Neural cell (in vitro differentiated cells): Measurements from ENCODE around the gene ENO2. TPM values are rescaled to one million over a fixed set of nuclear protein-coding genes. Genes with fewer than 3 reads are reported as not detected.
A peak's percentile ranks its signal among the peaks of the same experiment; 100 is the strongest.

Source experiments
- H2AFZ ChIP-seq: fragments of 200-600, 300-800 bp; sonication (generic), shearing (Covaris generic); 2 replicates; pipeline ENCODE4 v1.6.0; 2014; ENCODE audit warnings: low read depth, mild to moderate bottlenecking, antibody characterized with exemption, low read length, moderate library complexity
- H3F3A ChIP-seq: fragments of 200-600 bp; shearing (Covaris generic); 2 replicates; pipeline ENCODE4 v1.6.1; 2016; ENCODE audit warnings: mild to moderate bottlenecking, moderate library complexity, mixed read lengths, antibody characterized with exemption, low read length; ENCODE audit not compliant: insufficient read depth, poor library complexity, severe bottlenecking
- H3K27ac ChIP-seq: fragments of 200-600, 300-800 bp; sonication (generic), shearing (Covaris generic); 2 replicates; pipeline ENCODE4 v1.5.1; 2014; ENCODE audit warnings: mild to moderate bottlenecking, low read length, moderate library complexity
- H3K27me3 ChIP-seq: fragments of 300-800, 200-600 bp; sonication (generic), shearing (Covaris generic); 2 replicates; pipeline ENCODE4 v1.6.0; 2014; ENCODE audit warnings: mild to moderate bottlenecking, low read depth, low read length, moderate library complexity; ENCODE audit not compliant: insufficient read depth
- H3K36me3 ChIP-seq: fragments of 300-800, 200-600 bp; sonication (generic), shearing (Covaris generic); 2 replicates; pipeline ENCODE4 v1.5.1; 2014; ENCODE audit warnings: mild to moderate bottlenecking, antibody characterized with exemption, low read length, moderate library complexity; ENCODE audit not compliant: insufficient read depth
- H3K4me2 ChIP-seq: fragments of 300-800, 200-600 bp; sonication (generic), shearing (Covaris generic); 2 replicates; pipeline ENCODE4 v1.6.0; 2014; ENCODE audit warnings: mild to moderate bottlenecking, low read length
- H3K4me3 ChIP-seq: fragments of 300-800, 200-600 bp; sonication (generic), shearing (Covaris generic); 2 replicates; pipeline ENCODE4 v1.5.1; 2014; ENCODE audit warnings: mild to moderate bottlenecking, low read length, moderate library complexity
- H3K79me2 ChIP-seq: fragments of 200-600 bp; shearing (Covaris generic); replicated peaks from 2 replicates; pipeline ENCODE4 v1.6.0; 2014; ENCODE audit warnings: mild to moderate bottlenecking, low read length, moderate library complexity; ENCODE audit not compliant: insufficient read depth
- H3K9ac ChIP-seq: fragments of 300-800, 200-600 bp; sonication (generic), shearing (Covaris generic); 2 replicates; pipeline ENCODE4 v1.6.1; 2016; ENCODE audit warnings: mild to moderate bottlenecking, low read length, mixed read lengths
- H3K9me2 ChIP-seq: fragments of 200-600 bp; shearing (Covaris generic); 2 replicates; pipeline ENCODE4 v1.6.1; 2016; ENCODE audit warnings: mild to moderate bottlenecking, low read length, mixed read lengths; ENCODE audit not compliant: insufficient read depth
- H3K9me3 ChIP-seq: fragments of 200-600, 300-800 bp; sonication (generic), shearing (Covaris generic); 2 replicates; pipeline ENCODE4 v1.6.1; 2016; ENCODE audit warnings: mild to moderate bottlenecking, mixed run types, low read length, moderate library complexity, mixed read lengths
- H4K20me1 ChIP-seq: fragments of 200-600 bp; shearing (Covaris generic); 2 replicates; pipeline ENCODE4 v1.6.1; 2016; ENCODE audit warnings: mild to moderate bottlenecking, mixed run types; ENCODE audit not compliant: insufficient read depth
- EP300 ChIP-seq: fragments of 450-650 bp; conservative IDR thresholded peaks from 2 replicates; pipeline ENCODE4 v1.6.1; 2014; ENCODE audit warnings: antibody characterized with exemption, mild to moderate bottlenecking, moderate library complexity; ENCODE audit not compliant: poor library complexity, severe bottlenecking
- EZH2 ChIP-seq: fragments of 200-600, 300-800 bp; shearing (Covaris generic), sonication (generic); IDR thresholded peaks from 2 replicates; pipeline ENCODE4 v1.6.1; 2014; ENCODE audit warnings: antibody characterized with exemption, low read length, borderline replicate concordance, mild to moderate bottlenecking; ENCODE audit not compliant: insufficient read depth, poor library complexity, severe bottlenecking
- MXI1 ChIP-seq: fragments of 450-650 bp; conservative IDR thresholded peaks from 2 replicates; pipeline ENCODE4 v1.6.1; 2014; ENCODE audit warnings: antibody characterized with exemption, mild to moderate bottlenecking; ENCODE audit not compliant: poor library complexity, severe bottlenecking
- POLR2AphosphoS5 ChIP-seq: IDR thresholded peaks from 2 replicates; pipeline ENCODE4 v1.6.1; 2012
- RAD21 ChIP-seq: fragments of 450-650 bp; conservative IDR thresholded peaks from 2 replicates; pipeline ENCODE4 v1.6.1; 2014; ENCODE audit warnings: antibody characterized with exemption, mild to moderate bottlenecking, moderate library complexity
- SMC3 ChIP-seq: fragments of 450-650 bp; conservative IDR thresholded peaks from 2 replicates; pipeline ENCODE4 v1.6.1; 2014; ENCODE audit warnings: antibody characterized with exemption, mild to moderate bottlenecking, moderate library complexity; ENCODE audit not compliant: poor library complexity
- TAF1 ChIP-seq: IDR thresholded peaks from 2 replicates; pipeline ENCODE4 v1.6.1; 2012; ENCODE audit warnings: low read depth
- polyA plus RNA-seq: library from polyadenylated mRNA; depleted of rRNA; stranded (reverse); fragments of >200 nt; gene quantifications from 2 replicates; pipeline ENCODE4 v1.2.3, GENCODE V29; 2014
- TF ChIP-seq, protein P1 (sequence below): fragments of 450-650 bp; IDR thresholded peaks from 2 replicates; pipeline ENCODE4 v1.5.1; 2014; ENCODE audit warnings: antibody characterized with exemption, mild to moderate bottlenecking, moderate library complexity; ENCODE audit not compliant: poor library complexity, severe bottlenecking
- TF ChIP-seq, protein P2 (sequence below): IDR thresholded peaks from 2 replicates; pipeline ENCODE4 v1.6.1; 2012; ENCODE audit warnings: borderline replicate concordance

The ENO2 gene
- polyA plus RNA-seq, 1 donor from 2014 or later = 193 TPM

DNA sequence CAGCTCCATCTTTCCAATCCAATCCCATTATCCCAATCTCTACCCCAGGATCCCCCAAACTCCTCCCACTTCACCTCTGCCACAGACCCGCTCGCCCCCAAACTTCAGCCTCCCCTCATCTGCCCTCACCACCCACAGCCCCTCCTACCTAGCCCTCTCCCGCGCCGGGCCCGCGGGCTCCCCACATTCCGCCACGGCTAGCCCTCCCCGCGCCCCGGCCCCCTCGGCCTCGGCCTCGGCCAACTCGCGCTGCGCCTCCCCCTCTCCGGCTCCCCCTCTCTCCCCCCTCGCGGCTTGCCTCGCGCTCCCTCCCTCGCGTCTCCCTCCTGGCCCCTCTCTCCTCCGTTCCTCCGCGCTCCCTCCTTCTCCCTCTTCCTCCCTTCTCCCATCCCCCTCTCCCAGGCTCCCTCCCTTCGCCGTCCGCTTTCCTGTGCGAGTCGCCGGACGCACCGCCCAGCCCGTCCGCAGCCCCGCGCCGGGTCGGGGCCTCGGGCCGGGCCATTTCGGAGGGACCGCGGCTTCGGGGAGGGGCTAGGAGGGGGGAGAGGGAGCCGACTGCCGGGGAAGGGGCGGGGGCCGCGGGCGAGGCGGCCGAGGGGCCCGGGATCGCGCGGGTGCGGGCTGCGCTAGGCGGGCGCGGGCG is 13.1 kb downstream of the ENO2 start, which contains the start of gene ATN1:
ATN1 (plus strand) TSS at position 581 of the 643 bp plus-strand sequence. CDS start 6,043 bp downstream, outside the sequence.
- TF ChIP-seq, protein P1, sequence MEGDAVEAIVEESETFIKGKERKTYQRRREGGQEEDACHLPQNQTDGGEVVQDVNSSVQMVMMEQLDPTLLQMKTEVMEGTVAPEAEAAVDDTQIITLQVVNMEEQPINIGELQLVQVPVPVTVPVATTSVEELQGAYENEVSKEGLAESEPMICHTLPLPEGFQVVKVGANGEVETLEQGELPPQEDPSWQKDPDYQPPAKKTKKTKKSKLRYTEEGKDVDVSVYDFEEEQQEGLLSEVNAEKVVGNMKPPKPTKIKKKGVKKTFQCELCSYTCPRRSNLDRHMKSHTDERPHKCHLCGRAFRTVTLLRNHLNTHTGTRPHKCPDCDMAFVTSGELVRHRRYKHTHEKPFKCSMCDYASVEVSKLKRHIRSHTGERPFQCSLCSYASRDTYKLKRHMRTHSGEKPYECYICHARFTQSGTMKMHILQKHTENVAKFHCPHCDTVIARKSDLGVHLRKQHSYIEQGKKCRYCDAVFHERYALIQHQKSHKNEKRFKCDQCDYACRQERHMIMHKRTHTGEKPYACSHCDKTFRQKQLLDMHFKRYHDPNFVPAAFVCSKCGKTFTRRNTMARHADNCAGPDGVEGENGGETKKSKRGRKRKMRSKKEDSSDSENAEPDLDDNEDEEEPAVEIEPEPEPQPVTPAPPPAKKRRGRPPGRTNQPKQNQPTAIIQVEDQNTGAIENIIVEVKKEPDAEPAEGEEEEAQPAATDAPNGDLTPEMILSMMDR = no peak
- TF ChIP-seq POLR2AphosphoS5 = peak; percentile 80
- TF ChIP-seq MXI1 = peak; percentile 28
- no peak for TF ChIP-seq EP300
- TF ChIP-seq, protein P2, sequence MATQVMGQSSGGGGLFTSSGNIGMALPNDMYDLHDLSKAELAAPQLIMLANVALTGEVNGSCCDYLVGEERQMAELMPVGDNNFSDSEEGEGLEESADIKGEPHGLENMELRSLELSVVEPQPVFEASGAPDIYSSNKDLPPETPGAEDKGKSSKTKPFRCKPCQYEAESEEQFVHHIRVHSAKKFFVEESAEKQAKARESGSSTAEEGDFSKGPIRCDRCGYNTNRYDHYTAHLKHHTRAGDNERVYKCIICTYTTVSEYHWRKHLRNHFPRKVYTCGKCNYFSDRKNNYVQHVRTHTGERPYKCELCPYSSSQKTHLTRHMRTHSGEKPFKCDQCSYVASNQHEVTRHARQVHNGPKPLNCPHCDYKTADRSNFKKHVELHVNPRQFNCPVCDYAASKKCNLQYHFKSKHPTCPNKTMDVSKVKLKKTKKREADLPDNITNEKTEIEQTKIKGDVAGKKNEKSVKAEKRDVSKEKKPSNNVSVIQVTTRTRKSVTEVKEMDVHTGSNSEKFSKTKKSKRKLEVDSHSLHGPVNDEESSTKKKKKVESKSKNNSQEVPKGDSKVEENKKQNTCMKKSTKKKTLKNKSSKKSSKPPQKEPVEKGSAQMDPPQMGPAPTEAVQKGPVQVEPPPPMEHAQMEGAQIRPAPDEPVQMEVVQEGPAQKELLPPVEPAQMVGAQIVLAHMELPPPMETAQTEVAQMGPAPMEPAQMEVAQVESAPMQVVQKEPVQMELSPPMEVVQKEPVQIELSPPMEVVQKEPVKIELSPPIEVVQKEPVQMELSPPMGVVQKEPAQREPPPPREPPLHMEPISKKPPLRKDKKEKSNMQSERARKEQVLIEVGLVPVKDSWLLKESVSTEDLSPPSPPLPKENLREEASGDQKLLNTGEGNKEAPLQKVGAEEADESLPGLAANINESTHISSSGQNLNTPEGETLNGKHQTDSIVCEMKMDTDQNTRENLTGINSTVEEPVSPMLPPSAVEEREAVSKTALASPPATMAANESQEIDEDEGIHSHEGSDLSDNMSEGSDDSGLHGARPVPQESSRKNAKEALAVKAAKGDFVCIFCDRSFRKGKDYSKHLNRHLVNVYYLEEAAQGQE = peak; percentile 69
- peak; percentile 78 for TF ChIP-seq TAF1
- no peak for TF ChIP-seq RAD21
- H3K27me3 ChIP-seq = no peaks in the 10 kb centered on the region
- H3K79me2 ChIP-seq = peaks cover 36% of the 10 kb centered on the region
- H4K20me1 ChIP-seq = no peaks in the 10 kb centered on the region
- no peaks in the 10 kb centered on the region for H3K36me3 ChIP-seq
- peak within 1 kb of the TSS; percentile 66 for H2AFZ ChIP-seq
- H3K4me2 ChIP-seq = peak within 1 kb of the TSS; percentile 97
- H3K27ac ChIP-seq = peak within 1 kb of the TSS; percentile 94
- peak within 1 kb of the TSS; percentile 98 for H3K9ac ChIP-seq
- H3K9me2 ChIP-seq = no peaks in the 10 kb centered on the region
- peak within 1 kb of the TSS; percentile 77 for H3K4me3 ChIP-seq
- peaks cover 8% of the 10 kb centered on the region for H3F3A ChIP-seq
- no peaks in the 10 kb centered on the region for H3K9me3 ChIP-seq

DNA sequence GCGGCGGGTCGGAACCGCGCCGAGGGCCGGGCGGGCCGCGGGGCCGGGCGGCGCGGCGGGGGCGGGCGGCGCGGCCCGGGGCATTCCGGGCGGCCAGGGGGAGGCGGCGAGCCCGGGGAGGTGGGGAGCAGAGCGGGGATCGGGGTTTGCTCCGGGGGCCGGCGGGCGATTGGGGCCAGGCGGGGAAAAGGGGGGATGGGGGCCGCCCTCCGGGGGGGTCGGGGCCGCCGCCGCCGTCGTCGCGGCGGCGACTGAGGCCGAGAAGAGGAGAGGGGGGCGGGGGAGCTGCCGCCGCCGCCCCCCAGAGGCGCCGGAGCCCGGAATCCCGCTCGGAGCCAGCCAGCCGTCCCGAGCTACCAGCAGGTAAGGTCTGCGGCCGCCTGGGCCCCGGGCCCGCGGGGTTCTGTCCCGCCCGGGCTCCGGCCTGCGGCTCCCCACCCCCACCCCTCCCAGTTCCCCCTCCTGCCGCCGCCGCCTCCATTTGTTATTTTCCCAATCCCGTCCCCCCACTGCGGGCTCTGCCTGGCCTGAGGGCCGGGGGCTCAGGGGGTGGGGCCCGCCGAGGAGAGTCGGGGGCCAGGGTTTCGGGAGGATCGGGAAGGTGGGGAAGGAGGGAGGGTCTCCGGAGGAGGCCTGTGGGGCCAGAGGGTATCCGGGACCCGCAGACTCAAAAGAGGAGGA is 13.8 kb downstream of the ENO2 start:
- Histone ChIP-seq H3K9me2 (no peaks in the 10 kb centered on the region), H3F3A (peaks cover 8% of the 10 kb centered on the region), H3K4me3 (peak overlapping the region; percentile 77), H3K9me3 (no peaks in the 10 kb centered on the region), H3K79me2 (peaks cover 41% of the 10 kb centered on the region), H4K20me1 (peaks cover 4% of the 10 kb centered on the region), H3K9ac (peak overlapping the region; percentile 98), H3K27me3 (no peaks in the 10 kb centered on the region), H2AFZ (peak overlapping the region; percentile 54), H3K36me3 (no peaks in the 10 kb centered on the region), H3K27ac (peak overlapping the region; percentile 86), H3K4me2 (peak overlapping the region; percentile 97)
- TF ChIP-seq, protein P1 = no peak
- no peak for TF ChIP-seq EZH2
- no peak for TF ChIP-seq RAD21
- no peak for TF ChIP-seq MXI1
- TF ChIP-seq POLR2AphosphoS5 = no peak
- TF ChIP-seq EP300 = no peak
- TF ChIP-seq TAF1 = no peak
- TF ChIP-seq, protein P2 = no peak
- TF ChIP-seq SMC3 = no peak
